Calu3 (cell line): ENCODE results near the gene UBE2O. TPM values are rescaled to one million over a fixed set of nuclear protein-coding genes. Genes with fewer than 3 reads are reported as not detected.

ENCODE experiments used
- BruUV-seq: library from RNA; stranded (reverse); fragments of 400-500 nt; replicated peaks from 2 replicates; lab custom pipeline; 2021; lab: Mats Ljungman, UMichigan
- CTCF ChIA-PET: fragments of 300-600 bp; sonication (Branson Sonifier 250); formaldehyde crosslinking; loops from one replicate; lab custom pipeline; 2022; ENCODE audit warnings: antibody characterized with exemption; lab: Charles Lee
- DNase-seq: peaks from one replicate; pipeline ENCODE4 v3.0.0; 2022
- H3K27ac Mint-ChIP-seq: one replicate; pipeline ENCODE4 v1.8.0; 2022; ENCODE audit warnings: mixed read lengths; ENCODE audit not compliant: unreplicated experiment
- H3K27me3 Mint-ChIP-seq: one replicate; pipeline ENCODE4 v1.8.0; 2022; ENCODE audit warnings: mixed read lengths; ENCODE audit not compliant: unreplicated experiment
- H3K36me3 Mint-ChIP-seq: one replicate; pipeline ENCODE4 v1.8.0; 2022; ENCODE audit warnings: mild to moderate bottlenecking, moderate library complexity, mixed read lengths; ENCODE audit not compliant: insufficient read depth, unreplicated experiment
- H3K4me1 Mint-ChIP-seq: one replicate; pipeline ENCODE4 v1.8.0; 2022; ENCODE audit warnings: mild to moderate bottlenecking, low read depth, mixed read lengths; ENCODE audit not compliant: unreplicated experiment
- H3K4me3 Mint-ChIP-seq: one replicate; pipeline ENCODE4 v1.8.0; 2022; ENCODE audit warnings: mild to moderate bottlenecking, low read depth, moderate library complexity, mixed read lengths; ENCODE audit not compliant: unreplicated experiment
- H3K9me3 Mint-ChIP-seq: one replicate; pipeline ENCODE4 v1.8.0; 2022; ENCODE audit warnings: low read depth, mixed read lengths; ENCODE audit not compliant: unreplicated experiment
- CTCF ChIP-seq: fragments of 200-600 bp; IDR thresholded peaks from one replicate; pipeline ENCODE4 v1.8.0; 2022; ENCODE audit warnings: antibody characterized with exemption; ENCODE audit not compliant: unreplicated experiment
- intact Hi-C: fragments of 100-400 bp; cut with micrococcal nuclease; formaldehyde crosslinking; loops from one replicate; pipeline ENCODE4 v1.10.0; 2022; ENCODE audit not compliant: unreplicated experiment
- total RNA-seq: library from RNA; stranded (reverse); gene quantifications from 2 replicates; pipeline ENCODE4 v1.2.3, GENCODE V29; 2022

Gene UBE2O
- total RNA-seq, 1 experiment from 2014 or later: 29.0 TPM

- Mint-ChIP-seq H3K27me3 (no peaks in the 10 kb centered on the region), H3K9me3 (no peaks in the 10 kb centered on the region), H3K27ac (no peak overlapping the region), H3K4me3 (no peak overlapping the region), H3K4me1 (no peaks in the 10 kb centered on the region), H3K36me3 (no peaks in the 10 kb centered on the region)
- no peak for DNase-seq
- intact Hi-C loops: no loop called here
- no TSS peak for BruUV-seq
- CTCF ChIA-PET: no interaction called here
- TF ChIP-seq CTCF: no peak
These were observed 24.4 kb downstream of the UBE2O start for GRCh38 chr17:76428511-76428910.

GRCh38 chr17:76427501-76428231 is 25.3 kb downstream of the UBE2O start:
- Mint-ChIP-seq H3K4me1 (no peaks in the 10 kb centered on the region), H3K27ac (no peak overlapping the region)
- intact Hi-C loops: no loop called here

GRCh38 chr17:76426853-76427252 is 26.1 kb downstream of the UBE2O start:
- BruUV-seq: no TSS peak
- TF ChIP-seq CTCF: no peak
- H3K4me3 Mint-ChIP-seq: no peak overlapping the region
- H3K36me3 Mint-ChIP-seq: no peaks in the 10 kb centered on the region
- H3K4me1 Mint-ChIP-seq: no peaks in the 10 kb centered on the region
- DNase-seq: no peak
- CTCF ChIA-PET: no interaction called here
- intact Hi-C loops: no loop called here
- no peaks in the 10 kb centered on the region for H3K9me3 Mint-ChIP-seq
- no peaks in the 10 kb centered on the region for H3K27me3 Mint-ChIP-seq
- H3K27ac Mint-ChIP-seq: no peak overlapping the region

More at GRCh38 chr17:76427501-76428231, 25.3 kb downstream of the UBE2O start:
- no peak for TF ChIP-seq CTCF
- no peak for DNase-seq
- BruUV-seq: no TSS peak
- H3K9me3 Mint-ChIP-seq: no peaks in the 10 kb centered on the region
- H3K4me3 Mint-ChIP-seq: no peak overlapping the region
- CTCF ChIA-PET: no interaction called here
- H3K36me3 Mint-ChIP-seq: no peaks in the 10 kb centered on the region
- no peaks in the 10 kb centered on the region for H3K27me3 Mint-ChIP-seq

GRCh38 chr17:76422860-76423259 is 30.1 kb downstream of the UBE2O start:
- Mint-ChIP-seq H3K4me1 (peaks cover under 1% of the 10 kb centered on the region), H3K27me3 (no peaks in the 10 kb centered on the region), H3K27ac (no peak overlapping the region), H3K4me3 (no peak overlapping the region), H3K9me3 (no peaks in the 10 kb centered on the region), H3K36me3 (no peaks in the 10 kb centered on the region)
- CTCF ChIA-PET: interaction anchor here (0.8 to 1.3 kb wide), 2 partner anchors 24 to 36 kb away, joined by 3 to 5 read pairs; no protein-coding TSS in a partner anchor
- intact Hi-C loops: no loop called here
- no TSS peak for BruUV-seq
- no peak for TF ChIP-seq CTCF
- no peak for DNase-seq
